ACC112 (cell line): ENCODE measurements around the gene SLC37A1.

Experiments
- H2AFZ ChIP-seq: fragments of 200-600 bp; sonication (generic); one replicate; pipeline ENCODE4 v1.6.0; 2017; ENCODE audit warnings: antibody characterized with exemption, low read length; ENCODE audit not compliant: unreplicated experiment
- H3K27ac ChIP-seq: fragments of 200-600 bp; sonication (generic); 2 replicates; pipeline ENCODE4 v1.5.1; 2014; ENCODE audit warnings: low read depth, mild to moderate bottlenecking, antibody characterized with exemption, low read length, moderate library complexity
- H3K27me3 ChIP-seq: fragments of 200-600 bp; sonication (generic); 2 replicates; pipeline ENCODE4 v1.6.1; 2014; ENCODE audit warnings: mild to moderate bottlenecking, antibody characterized with exemption, low read length, moderate library complexity, mixed read lengths; ENCODE audit not compliant: insufficient read depth
- H3K36me3 ChIP-seq: fragments of 200-600 bp; sonication (generic); 2 replicates; pipeline ENCODE4 v1.6.1; 2016; ENCODE audit warnings: mild to moderate bottlenecking, antibody characterized with exemption, low read length, moderate library complexity, mixed read lengths; ENCODE audit not compliant: insufficient read depth
- H3K4me1 ChIP-seq: fragments of 200-600 bp; sonication (generic); one replicate; pipeline ENCODE4 v1.6.1; 2016; ENCODE audit warnings: low read length, mixed read lengths; ENCODE audit not compliant: insufficient read depth, unreplicated experiment, control insufficient read depth
- H3K4me3 ChIP-seq: fragments of 200-600 bp; sonication (generic); 2 replicates; pipeline ENCODE4 v1.5.1; 2014; ENCODE audit warnings: mild to moderate bottlenecking, low read depth, low read length
- H3K79me2 ChIP-seq: fragments of 200-600 bp; sonication (generic); one replicate; pipeline ENCODE4 v1.6.0; 2016; ENCODE audit warnings: low read length; ENCODE audit not compliant: control insufficient read depth, unreplicated experiment, insufficient read depth

The SLC37A1 gene

DNA sequence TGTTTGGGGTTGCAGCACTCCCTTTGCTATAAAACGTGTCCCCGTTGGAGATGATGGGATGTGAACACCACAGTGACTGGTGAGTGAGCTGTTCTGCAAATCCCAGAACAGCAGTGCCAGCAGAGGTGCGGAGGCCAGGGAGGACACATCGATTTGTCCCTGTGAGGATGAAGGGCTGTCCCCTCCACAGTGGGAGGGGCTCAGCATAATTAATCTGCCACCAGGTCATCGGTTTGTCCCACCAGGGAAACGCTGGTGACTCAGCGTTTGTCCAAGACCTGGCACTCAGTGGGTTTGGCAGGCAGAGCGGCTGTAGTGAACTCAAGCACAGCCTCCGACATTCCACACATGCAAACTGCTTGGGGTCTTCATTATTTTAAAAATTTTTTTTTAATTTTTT lies 117.0 kb downstream of the SLC37A1 start:
- peaks cover 4% of the 10 kb centered on the region for H3K4me1 ChIP-seq
- no peak overlapping the region for H3K4me3 ChIP-seq
- peaks cover 46% of the 10 kb centered on the region for H3K27me3 ChIP-seq

More for the DNA sequence above, 117.0 kb downstream of the SLC37A1 start:
- Histone ChIP-seq H3K79me2 (no peaks in the 10 kb centered on the region), H3K36me3 (no peaks in the 10 kb centered on the region), H3K27ac (no peak overlapping the region), H2AFZ (no peak overlapping the region)
